ENCODE results near the gene HOXD3. TPM values are rescaled to one million over a fixed set of nuclear protein-coding genes. Genes with fewer than 3 reads are reported as not detected.

HOXD3 gene
- total RNA-seq (1 to 10 TPM; 1.1 to 2.5 TPM), polyA plus RNA-seq (under 1 TPM; 0.07 to 0.18 TPM)
- long read RNA-seq, donor 1: 0 reads
- long read RNA-seq, donor 2: 0 reads
- long read RNA-seq, donor 3, partial matches to known transcripts: 105 of 105 reads
- long read RNA-seq, donor 3, other reads (novel, unspliced or antisense): 0 of 105 reads
- long read RNA-seq, donor 4: 0 reads
- long read RNA-seq, donor 5: 0 reads

DNA sequence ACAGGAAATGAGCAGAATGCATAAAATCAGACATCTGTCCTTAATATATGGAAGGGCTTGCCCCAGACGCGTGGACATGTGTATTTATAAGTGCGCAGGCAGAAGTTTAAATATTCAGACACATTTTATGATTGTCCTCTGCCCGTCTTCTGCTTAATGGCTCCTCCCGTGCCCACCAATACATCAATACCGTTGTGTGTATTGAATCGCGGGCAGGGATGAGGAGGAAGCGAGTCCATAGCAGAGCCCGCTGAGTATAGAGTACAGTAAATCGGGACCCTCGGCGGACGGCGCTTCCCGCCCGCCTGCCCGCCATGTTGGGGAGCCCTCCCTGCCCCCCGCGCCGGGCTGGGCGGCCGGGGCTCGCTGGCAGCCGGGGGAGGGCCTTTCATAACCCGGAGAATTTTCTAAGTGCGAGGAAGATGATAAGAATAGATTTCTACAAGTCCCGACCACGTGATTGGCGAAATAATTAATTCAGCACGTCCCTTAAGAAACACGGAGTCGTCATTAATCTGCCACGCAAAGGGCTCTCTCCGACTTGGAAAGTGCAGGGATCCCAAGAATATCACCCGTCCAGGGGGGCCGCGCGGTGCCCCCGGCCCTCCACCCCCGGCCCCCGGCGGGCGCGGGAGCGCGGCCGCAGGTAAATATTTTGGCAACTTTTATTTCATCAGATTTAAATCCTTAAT, at the start of gene HOXD3:
HOXD3 (plus strand) TSS at position 501 of the 692 bp plus-strand sequence. CDS start 11,808 bp downstream, outside the sequence.
- Histone ChIP-seq H3K36me3 (ENCODE audit: control insufficient read depth in 4 of 4, insufficient read depth in 4 of 4, low read length in 4 of 4) (no peaks in the 10 kb centered on the region), H3K27ac (ENCODE audit: low read depth in 1 of 2, low read length in 1 of 2) (no peak within 1 kb of the TSS), H3K9me3 (ENCODE audit: control insufficient read depth in 4 of 4, insufficient read depth in 3 of 4, low read length in 3 of 4) (peaks cover 0 to 19% (median 0%) of the 10 kb centered on the region in 4 donors), H3K4me1 (ENCODE audit: control insufficient read depth in 5 of 5, insufficient read depth in 5 of 5, low read length in 5 of 5) (peaks cover 0 to 24% (median 9%) of the 10 kb centered on the region in 5 donors), H3K9ac (ENCODE audit: insufficient read depth in 1 of 2, low read length in 2 of 2) (no peak within 1 kb of the TSS), H3K27me3 (ENCODE audit: control insufficient read depth in 3 of 3, insufficient read depth in 3 of 3, low read length in 2 of 3) (peaks cover 31 to 96% (median 94%) of the 10 kb centered on the region in 3 donors), H3K4me3 (no peak within 1 kb of the TSS)
- no peak for ATAC-seq (ENCODE audit: insufficient read depth, low FRiP score)
- no peak for TF ChIP-seq CTCF (IDR thresholded peaks at IDR 0.05; ENCODE audit: control extremely low read depth, extremely low read depth)
- WGBS, 2 donors: 3 to 7% methylated on average over 48 of the region's 48 CpGs
- DNase-seq: peak in 1 of 3 donors; percentile 6

DNA sequence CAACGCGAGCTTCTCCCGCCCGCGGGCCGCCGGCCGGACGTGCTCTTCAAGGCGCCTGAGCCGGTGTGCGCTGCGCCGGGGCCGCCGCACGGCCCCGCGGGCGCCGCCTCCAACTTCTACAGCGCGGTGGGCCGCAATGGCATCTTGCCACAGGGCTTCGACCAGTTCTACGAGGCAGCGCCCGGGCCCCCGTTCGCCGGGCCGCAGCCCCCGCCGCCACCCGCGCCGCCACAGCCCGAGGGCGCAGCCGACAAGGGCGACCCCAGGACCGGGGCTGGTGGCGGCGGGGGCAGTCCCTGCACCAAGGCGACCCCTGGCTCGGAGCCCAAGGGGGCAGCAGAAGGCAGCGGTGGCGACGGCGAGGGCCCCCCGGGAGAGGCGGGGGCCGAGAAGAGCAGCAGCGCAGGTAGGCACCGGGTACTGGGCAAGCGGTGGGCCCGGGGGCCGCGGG, 49.4 kb upstream of the HOXD3 start:
- Histone ChIP-seq H3K27me3 (ENCODE audit: control insufficient read depth in 3 of 3, insufficient read depth in 3 of 3, low read length in 2 of 3) (peaks cover 51 to 92% (median 87%) of the 10 kb centered on the region in 3 donors), H3K9me3 (ENCODE audit: control insufficient read depth in 4 of 4, insufficient read depth in 3 of 4, low read length in 3 of 4) (peaks cover 0 to 18% (median 0%) of the 10 kb centered on the region in 4 donors), H3K4me3 (no peak overlapping the region), H3K27ac (ENCODE audit: low read depth in 1 of 2, low read length in 1 of 2) (no peak overlapping the region), H3K36me3 (ENCODE audit: control insufficient read depth in 4 of 4, insufficient read depth in 4 of 4, low read length in 4 of 4) (no peaks in the 10 kb centered on the region), H3K9ac (ENCODE audit: insufficient read depth in 1 of 2, low read length in 2 of 2) (no peak overlapping the region), H3K4me1 (ENCODE audit: control insufficient read depth in 5 of 5, insufficient read depth in 5 of 5, low read length in 5 of 5) (peaks cover 0 to 18% (median 4%) of the 10 kb centered on the region in 5 donors)
- ATAC-seq (ENCODE audit: insufficient read depth, low FRiP score) (no peak), DNase-seq (no peak)
- TF ChIP-seq CTCF (IDR thresholded peaks at IDR 0.05; ENCODE audit: control extremely low read depth, extremely low read depth): no peak
- 2 to 4% methylated on average over 22 to 59 of the region's 59 CpGs for WGBS, 2 donors

DNA sequence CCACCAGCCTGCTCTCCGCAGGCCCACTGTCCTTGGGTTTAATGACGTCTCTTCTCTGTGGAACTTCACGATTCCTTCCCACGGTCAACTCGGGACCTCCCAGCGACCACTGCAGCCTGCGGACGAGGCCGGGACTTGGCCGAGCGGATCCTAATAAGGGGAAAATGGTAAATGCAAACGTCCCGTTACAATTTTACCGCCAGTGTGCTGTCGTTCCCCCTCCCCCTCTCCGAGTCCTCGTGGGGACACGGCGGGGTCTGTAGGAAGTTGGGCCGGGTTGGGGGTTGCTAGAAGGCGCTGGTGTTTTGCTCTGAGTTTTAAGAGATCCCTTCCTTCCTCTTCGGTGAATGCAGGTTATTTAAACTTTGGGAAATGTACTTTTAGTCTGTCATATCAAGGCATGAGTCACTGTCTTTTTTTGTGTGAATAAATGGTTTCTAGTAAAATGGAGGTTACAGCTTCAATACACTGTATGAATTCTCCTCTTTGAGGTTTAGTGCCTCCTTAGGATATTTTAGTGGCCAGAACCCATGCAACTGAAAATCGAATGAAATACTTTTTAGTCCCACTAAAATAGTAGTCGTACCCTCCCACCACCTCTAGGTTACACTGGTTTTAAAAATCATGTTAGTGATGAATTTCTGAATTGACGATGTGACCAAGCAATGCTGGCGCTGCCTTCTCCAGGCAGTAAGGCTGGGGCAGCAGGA, 47.8 kb upstream of the HOXD3 start:
- peaks cover 49 to 92% (median 87%) of the 10 kb centered on the region in 3 donors for H3K27me3 ChIP-seq (ENCODE audit: control insufficient read depth in 3 of 3, insufficient read depth in 3 of 3, low read length in 2 of 3)
- WGBS, 2 donors: 7 to 12% methylated on average over 26 of the region's 26 CpGs
- no peak for TF ChIP-seq CTCF (IDR thresholded peaks at IDR 0.05; ENCODE audit: control extremely low read depth, extremely low read depth)
- ATAC-seq (ENCODE audit: insufficient read depth, low FRiP score) (no peak), DNase-seq (no peak)
- no peak overlapping the region for H3K27ac ChIP-seq (ENCODE audit: low read depth in 1 of 2, low read length in 1 of 2)
- H3K9me3 ChIP-seq (ENCODE audit: control insufficient read depth in 4 of 4, insufficient read depth in 3 of 4, low read length in 3 of 4): peaks cover 0 to 24% (median 0%) of the 10 kb centered on the region in 4 donors
- H3K4me1 ChIP-seq (ENCODE audit: control insufficient read depth in 5 of 5, insufficient read depth in 5 of 5, low read length in 5 of 5): peaks cover 0 to 18% (median 1%) of the 10 kb centered on the region in 5 donors
- H3K4me3 ChIP-seq: no peak overlapping the region
- H3K9ac ChIP-seq (ENCODE audit: insufficient read depth in 1 of 2, low read length in 2 of 2): no peak overlapping the region
- no peaks in the 10 kb centered on the region for H3K36me3 ChIP-seq (ENCODE audit: control insufficient read depth in 4 of 4, insufficient read depth in 4 of 4, low read length in 4 of 4)

Measured in lung (tissue), 16 donors.